ENCODE results near the gene RELL2. TPM values are rescaled to one million over a fixed set of nuclear protein-coding genes. Genes with fewer than 3 reads are reported as not detected.

The RELL2 gene
- total and polyA plus RNA-seq, 4 donors, result 1.2 to 6.9 (median 6.2) TPM

DNA sequence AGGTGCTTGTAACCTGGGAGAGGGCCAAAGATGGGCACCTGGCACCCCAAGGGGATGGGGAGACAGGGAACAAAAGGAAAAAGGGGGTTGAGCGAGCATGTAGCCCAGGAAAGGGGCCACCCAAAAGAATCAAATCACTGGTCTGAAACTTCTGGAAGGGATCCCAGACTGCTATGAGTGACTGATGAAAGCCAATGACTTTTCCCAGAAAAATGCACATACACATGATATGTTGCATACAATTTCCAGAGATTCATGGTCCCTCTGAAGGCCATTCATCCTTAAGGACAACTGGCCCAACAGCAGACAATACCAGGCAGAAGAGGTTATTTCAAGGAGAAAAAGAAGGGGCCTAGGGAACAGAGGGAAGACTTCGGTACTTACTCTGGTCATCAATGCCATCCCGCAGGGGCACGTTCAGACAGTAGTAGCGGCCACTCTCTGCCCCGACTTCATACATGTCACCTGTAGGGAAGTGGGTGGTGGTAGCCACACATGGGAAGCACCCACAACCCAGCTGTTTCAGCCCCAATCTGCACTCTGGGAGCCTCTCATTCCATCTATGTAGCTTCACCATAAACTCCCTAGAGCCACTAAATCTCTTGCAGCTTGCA lies 8.5 kb upstream of the RELL2 start:
- WGBS, 2 donors, result 96% methylated on average over 6 of the region's 6 CpGs
- no peaks in the 10 kb centered on the region for H3K4me1 ChIP-seq (ENCODE audit: control insufficient read depth in 5 of 5, insufficient read depth in 5 of 5, low read length in 5 of 5)
- DNase-seq, result no peak
- TF ChIP-seq, protein P1, sequence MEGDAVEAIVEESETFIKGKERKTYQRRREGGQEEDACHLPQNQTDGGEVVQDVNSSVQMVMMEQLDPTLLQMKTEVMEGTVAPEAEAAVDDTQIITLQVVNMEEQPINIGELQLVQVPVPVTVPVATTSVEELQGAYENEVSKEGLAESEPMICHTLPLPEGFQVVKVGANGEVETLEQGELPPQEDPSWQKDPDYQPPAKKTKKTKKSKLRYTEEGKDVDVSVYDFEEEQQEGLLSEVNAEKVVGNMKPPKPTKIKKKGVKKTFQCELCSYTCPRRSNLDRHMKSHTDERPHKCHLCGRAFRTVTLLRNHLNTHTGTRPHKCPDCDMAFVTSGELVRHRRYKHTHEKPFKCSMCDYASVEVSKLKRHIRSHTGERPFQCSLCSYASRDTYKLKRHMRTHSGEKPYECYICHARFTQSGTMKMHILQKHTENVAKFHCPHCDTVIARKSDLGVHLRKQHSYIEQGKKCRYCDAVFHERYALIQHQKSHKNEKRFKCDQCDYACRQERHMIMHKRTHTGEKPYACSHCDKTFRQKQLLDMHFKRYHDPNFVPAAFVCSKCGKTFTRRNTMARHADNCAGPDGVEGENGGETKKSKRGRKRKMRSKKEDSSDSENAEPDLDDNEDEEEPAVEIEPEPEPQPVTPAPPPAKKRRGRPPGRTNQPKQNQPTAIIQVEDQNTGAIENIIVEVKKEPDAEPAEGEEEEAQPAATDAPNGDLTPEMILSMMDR (IDR thresholded peaks at IDR 0.05; ENCODE audit: control extremely low read depth, extremely low read depth), result no peak
- H3K27ac ChIP-seq (ENCODE audit: low read depth in 1 of 2, low read length in 1 of 2), result no peak overlapping the region
- H3K9ac ChIP-seq (ENCODE audit: insufficient read depth in 1 of 2, low read length in 2 of 2), result no peak overlapping the region
- no peak for ATAC-seq (ENCODE audit: insufficient read depth, low FRiP score)
- peaks cover 0 to 2% (median 0%) of the 10 kb centered on the region in 4 donors for H3K9me3 ChIP-seq (ENCODE audit: control insufficient read depth in 4 of 4, insufficient read depth in 3 of 4, low read length in 3 of 4)
- H3K4me3 ChIP-seq, result no peak overlapping the region
- no peaks in the 10 kb centered on the region for H3K27me3 ChIP-seq (ENCODE audit: control insufficient read depth in 3 of 3, insufficient read depth in 3 of 3, low read length in 2 of 3)
- peaks cover 11 to 60% (median 45%) of the 10 kb centered on the region in 4 donors for H3K36me3 ChIP-seq (ENCODE audit: control insufficient read depth in 4 of 4, insufficient read depth in 4 of 4, low read length in 4 of 4)

DNA sequence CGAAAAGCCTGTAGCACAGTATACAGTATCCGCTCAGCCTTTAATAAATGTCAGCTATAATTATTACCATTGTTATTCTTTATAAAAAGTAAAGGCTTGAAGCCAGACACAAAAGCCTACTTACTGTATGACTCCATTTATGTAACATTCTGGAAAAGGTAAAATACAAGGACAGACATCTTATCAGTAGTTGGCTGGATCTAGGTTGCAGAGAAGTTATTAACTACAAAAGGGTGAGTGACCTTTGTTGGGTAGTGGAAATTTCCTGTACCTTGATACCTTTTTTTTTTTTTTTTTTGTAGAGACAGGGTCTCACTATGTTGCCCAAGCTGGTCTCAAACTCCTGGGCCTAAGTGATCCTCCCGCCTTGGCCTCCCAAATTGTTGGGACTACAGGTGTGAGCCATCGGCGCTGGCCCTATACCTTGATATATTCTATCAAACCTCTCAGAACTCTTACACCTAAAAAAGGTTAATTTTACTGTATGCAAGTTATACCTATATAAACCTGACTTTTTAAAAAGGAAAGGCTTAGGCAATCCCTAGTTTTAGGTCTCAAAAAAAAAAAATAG lies 6.1 kb upstream of the RELL2 start:
- DNase-seq, result no peak
- no peak overlapping the region for H3K9ac ChIP-seq (ENCODE audit: insufficient read depth in 1 of 2, low read length in 2 of 2)
- no peaks in the 10 kb centered on the region for H3K27me3 ChIP-seq (ENCODE audit: control insufficient read depth in 3 of 3, insufficient read depth in 3 of 3, low read length in 2 of 3)
- H3K27ac ChIP-seq (ENCODE audit: low read depth in 1 of 2, low read length in 1 of 2), result no peak overlapping the region
- no peak overlapping the region for H3K4me3 ChIP-seq
- peaks cover 0 to 5% (median under 1%) of the 10 kb centered on the region in 5 donors for H3K4me1 ChIP-seq (ENCODE audit: control insufficient read depth in 5 of 5, insufficient read depth in 5 of 5, low read length in 5 of 5)
- H3K9me3 ChIP-seq (ENCODE audit: control insufficient read depth in 4 of 4, insufficient read depth in 3 of 4, low read length in 3 of 4), result peaks cover 0 to 2% (median 0%) of the 10 kb centered on the region in 4 donors
- TF ChIP-seq, protein P1 (IDR thresholded peaks at IDR 0.05; ENCODE audit: control extremely low read depth, extremely low read depth), result no peak
- WGBS, 2 donors, result 96 to 97% methylated on average over 5 of the region's 5 CpGs
- ATAC-seq (ENCODE audit: insufficient read depth, low FRiP score), result no peak
- H3K36me3 ChIP-seq (ENCODE audit: control insufficient read depth in 4 of 4, insufficient read depth in 4 of 4, low read length in 4 of 4), result peaks cover 11 to 43% (median 34%) of the 10 kb centered on the region in 4 donors

DNA sequence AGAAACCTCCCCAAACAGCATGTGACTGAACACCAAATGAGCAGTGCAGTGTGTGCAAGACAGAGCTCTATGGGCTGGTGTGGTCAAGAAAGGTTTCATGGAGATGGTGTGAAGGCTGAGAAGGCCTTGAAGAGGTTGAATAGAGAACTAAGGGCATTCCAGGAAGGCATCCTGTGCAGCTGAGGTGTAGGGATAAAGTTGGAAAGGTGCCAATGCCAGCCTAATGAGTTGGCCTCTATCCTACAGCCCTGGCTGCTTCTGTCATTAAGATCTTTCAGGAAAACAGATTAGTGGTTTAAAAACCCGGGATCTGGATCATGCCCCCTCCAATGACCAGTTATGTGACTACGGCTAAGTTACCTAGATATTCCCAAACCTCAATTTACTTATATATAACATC lies 4.1 kb upstream of the RELL2 start:
- 93 to 97% methylated on average over 2 of the region's 2 CpGs for WGBS, 2 donors
- no peak for ATAC-seq (ENCODE audit: insufficient read depth, low FRiP score)

More for the DNA sequence above, 4.1 kb upstream of the RELL2 start:
- no peaks in the 10 kb centered on the region for H3K9me3 ChIP-seq (ENCODE audit: control insufficient read depth in 4 of 4, insufficient read depth in 3 of 4, low read length in 3 of 4)
- H3K36me3 ChIP-seq (ENCODE audit: control insufficient read depth in 4 of 4, insufficient read depth in 4 of 4, low read length in 4 of 4), result peaks cover 9 to 30% (median 25%) of the 10 kb centered on the region in 4 donors
- H3K4me3 ChIP-seq, result no peak overlapping the region
- peaks cover 0 to 20% (median 8%) of the 10 kb centered on the region in 5 donors for H3K4me1 ChIP-seq (ENCODE audit: control insufficient read depth in 5 of 5, insufficient read depth in 5 of 5, low read length in 5 of 5)
- TF ChIP-seq, protein P1 (IDR thresholded peaks at IDR 0.05; ENCODE audit: control extremely low read depth, extremely low read depth), result no peak
- peaks cover 0 to 2% (median 1%) of the 10 kb centered on the region in 3 donors for H3K27me3 ChIP-seq (ENCODE audit: control insufficient read depth in 3 of 3, insufficient read depth in 3 of 3, low read length in 2 of 3)
- no peak overlapping the region for H3K27ac ChIP-seq (ENCODE audit: low read depth in 1 of 2, low read length in 1 of 2)
- no peak for DNase-seq
- no peak overlapping the region for H3K9ac ChIP-seq (ENCODE audit: insufficient read depth in 1 of 2, low read length in 2 of 2)

All from lung (tissue), 12 donors.